Muscle of leg (tissue), 11 donors: ENCODE data around the gene INSC. TPM values are rescaled to one million over a fixed set of nuclear protein-coding genes. Genes with fewer than 3 reads are reported as not detected.

Experiments
- DNase-seq: peaks from one replicate; pipeline ENCODE4 v3.0.0; 2013
- H3K27ac ChIP-seq: one replicate; pipeline ENCODE4 v1.5.1; 2013; ENCODE audit warnings: mild to moderate bottlenecking, low read length, control low read depth
- H3K27me3 ChIP-seq: one replicate; pipeline ENCODE4 v1.6.1; 2013; ENCODE audit warnings: low read length; ENCODE audit not compliant: control insufficient read depth, insufficient read depth
- H3K36me3 ChIP-seq: one replicate; pipeline ENCODE4 v1.6.1; 2013; ENCODE audit warnings: low read length; ENCODE audit not compliant: control insufficient read depth, insufficient read depth
- H3K4me1 ChIP-seq: one replicate; pipeline ENCODE4 v1.6.1; 2013; ENCODE audit warnings: low read length; ENCODE audit not compliant: control insufficient read depth, insufficient read depth
- H3K4me3 ChIP-seq: one replicate; pipeline ENCODE4 v1.5.1; 2013; ENCODE audit warnings: low read length, control low read depth
- H3K9me3 ChIP-seq: replicated peaks from 2 replicates; pipeline ENCODE4 v1.6.1; 2013; ENCODE audit warnings: low read depth, low read length; ENCODE audit not compliant: control insufficient read depth
- WGBS: methylation state at CpG from one replicate; pipeline ENCODE4 v1.1.5; 2013; ENCODE audit warnings: missing lambda C conversion rate; ENCODE audit not compliant: insufficient coverage; 5-methylcytosine and 5-hydroxymethylcytosine counted together
- polyA plus RNA-seq, 8 donors: library from polyadenylated mRNA; unstranded; fragments of 120-200 nt; gene quantifications; one replicate each; pipeline versions ENCODE4 v1.2.1 to v1.2.3, GENCODE V29; 2013; ENCODE audit warnings: inconsistent platforms in 1 of 8, low replicate concordance in 1 of 8; ENCODE audit not compliant: insufficient read length in 8 of 8, insufficient read depth in 1 of 8
- total RNA-seq: library from RNA; stranded (reverse); fragments of 120-200 nt; gene quantifications from one replicate; pipeline ENCODE4 v1.2.4, GENCODE V29; 2013

The INSC gene
- total and polyA plus RNA-seq, 9 donors = 1.0 to 3.6 (median 1.8) TPM

- no peaks in the 10 kb centered on the region for H3K4me1 ChIP-seq
- no CpG with 5 or more reads among the region's 1 CpG for WGBS
- H3K27ac ChIP-seq = no peak overlapping the region
- H3K4me3 ChIP-seq = no peak overlapping the region
- no peak for DNase-seq
- no peaks in the 10 kb centered on the region for H3K27me3 ChIP-seq
- no peaks in the 10 kb centered on the region for H3K36me3 ChIP-seq
- H3K9me3 ChIP-seq = no peaks in the 10 kb centered on the region
Observed at GRCh38 chr11:15091625-15092024, 23.1 kb upstream of the INSC start.

GRCh38 chr11:15093432-15093831 lies 21.3 kb upstream of the INSC start:
- Histone ChIP-seq H3K27ac (no peak overlapping the region), H3K9me3 (no peaks in the 10 kb centered on the region), H3K4me1 (no peaks in the 10 kb centered on the region), H3K36me3 (no peaks in the 10 kb centered on the region), H3K27me3 (peaks cover 2% of the 10 kb centered on the region), H3K4me3 (no peak overlapping the region)
- WGBS = no CpG with 5 or more reads among the region's 2 CpGs
- DNase-seq = no peak

GRCh38 chr11:15095736-15096228 lies 18.9 kb upstream of the INSC start:
- Histone ChIP-seq H3K4me3 (no peak overlapping the region), H3K9me3 (no peaks in the 10 kb centered on the region), H3K36me3 (no peaks in the 10 kb centered on the region), H3K27me3 (peaks cover 4% of the 10 kb centered on the region), H3K4me1 (no peaks in the 10 kb centered on the region), H3K27ac (no peak overlapping the region)
- no peak for DNase-seq
- 100% methylated on average over 1 of the region's 2 CpGs for WGBS

GRCh38 chr11:15097411-15097810 lies 17.3 kb upstream of the INSC start:
- peaks cover 7% of the 10 kb centered on the region for H3K27me3 ChIP-seq
- no peak overlapping the region for H3K4me3 ChIP-seq
- H3K36me3 ChIP-seq = no peaks in the 10 kb centered on the region
- 100% methylated on average over 1 of the region's 3 CpGs for WGBS
- H3K27ac ChIP-seq = no peak overlapping the region
- H3K9me3 ChIP-seq = no peaks in the 10 kb centered on the region
- DNase-seq = no peak
- no peaks in the 10 kb centered on the region for H3K4me1 ChIP-seq

- no peaks in the 10 kb centered on the region for H3K9me3 ChIP-seq
Observed at GRCh38 chr11:15099267-15099666, 15.5 kb upstream of the INSC start.

GRCh38 chr11:15101072-15101709 lies 13.5 kb upstream of the INSC start:
- DNase-seq = peak; percentile 76
- no peak overlapping the region for H3K27ac ChIP-seq
- H3K9me3 ChIP-seq = no peaks in the 10 kb centered on the region
- no peaks in the 10 kb centered on the region for H3K36me3 ChIP-seq
- no CpG with 5 or more reads among the region's 8 CpGs for WGBS
- H3K4me3 ChIP-seq = no peak overlapping the region
- H3K27me3 ChIP-seq = peaks cover 7% of the 10 kb centered on the region
- no peaks in the 10 kb centered on the region for H3K4me1 ChIP-seq

More at GRCh38 chr11:15099267-15099666, 15.5 kb upstream of the INSC start:
- no peak for DNase-seq
- H3K27ac ChIP-seq = no peak overlapping the region
- no peaks in the 10 kb centered on the region for H3K36me3 ChIP-seq
- H3K4me1 ChIP-seq = no peaks in the 10 kb centered on the region
- peaks cover 7% of the 10 kb centered on the region for H3K27me3 ChIP-seq
- H3K4me3 ChIP-seq = no peak overlapping the region

GRCh38 chr11:15104166-15104565 lies 10.6 kb upstream of the INSC start:
- Histone ChIP-seq H3K4me1 (no peaks in the 10 kb centered on the region), H3K27ac (no peak overlapping the region), H3K36me3 (no peaks in the 10 kb centered on the region), H3K9me3 (no peaks in the 10 kb centered on the region), H3K27me3 (peaks cover 2% of the 10 kb centered on the region), H3K4me3 (no peak overlapping the region)
- DNase-seq = no peak
- no CpG with 5 or more reads among the region's 2 CpGs for WGBS

GRCh38 chr11:15106201-15106965 lies 8.3 kb upstream of the INSC start:
- H3K27me3 ChIP-seq = peaks cover 2% of the 10 kb centered on the region
- no peak for DNase-seq
- H3K36me3 ChIP-seq = no peaks in the 10 kb centered on the region
- no peak overlapping the region for H3K27ac ChIP-seq
- H3K4me3 ChIP-seq = no peak overlapping the region
- 86% methylated on average over 7 of the region's 8 CpGs for WGBS
- H3K4me1 ChIP-seq = no peaks in the 10 kb centered on the region
- H3K9me3 ChIP-seq = no peaks in the 10 kb centered on the region

GRCh38 chr11:15107730-15108515 lies 6.8 kb upstream of the INSC start:
- DNase-seq = no peak
- Histone ChIP-seq H3K36me3 (no peaks in the 10 kb centered on the region), H3K4me3 (no peak overlapping the region), H3K9me3 (no peaks in the 10 kb centered on the region), H3K4me1 (peaks cover 4% of the 10 kb centered on the region), H3K27ac (no peak overlapping the region), H3K27me3 (no peaks in the 10 kb centered on the region)
- WGBS = no CpG with 5 or more reads among the region's 4 CpGs

GRCh38 chr11:15108592-15109130 lies 6.1 kb upstream of the INSC start:
- Histone ChIP-seq H3K27me3 (peaks cover 1% of the 10 kb centered on the region), H3K27ac (no peak overlapping the region), H3K9me3 (no peaks in the 10 kb centered on the region), H3K4me1 (peaks cover 4% of the 10 kb centered on the region), H3K4me3 (no peak overlapping the region), H3K36me3 (no peaks in the 10 kb centered on the region)
- 90% methylated on average over 2 of the region's 2 CpGs for WGBS
- no peak for DNase-seq
